GM12872 (cell line): Measurements from ENCODE around the gene MUC3A.

Source experiments
- TF ChIP-seq, protein P1 (sequence below): IDR thresholded peaks from 3 replicates; pipeline ENCODE4 v1.5.1; 2011; ENCODE audit warnings: low read depth, mild to moderate bottlenecking, low read length, moderate library complexity; ENCODE audit not compliant: insufficient read depth

MUC3A gene, protein sequence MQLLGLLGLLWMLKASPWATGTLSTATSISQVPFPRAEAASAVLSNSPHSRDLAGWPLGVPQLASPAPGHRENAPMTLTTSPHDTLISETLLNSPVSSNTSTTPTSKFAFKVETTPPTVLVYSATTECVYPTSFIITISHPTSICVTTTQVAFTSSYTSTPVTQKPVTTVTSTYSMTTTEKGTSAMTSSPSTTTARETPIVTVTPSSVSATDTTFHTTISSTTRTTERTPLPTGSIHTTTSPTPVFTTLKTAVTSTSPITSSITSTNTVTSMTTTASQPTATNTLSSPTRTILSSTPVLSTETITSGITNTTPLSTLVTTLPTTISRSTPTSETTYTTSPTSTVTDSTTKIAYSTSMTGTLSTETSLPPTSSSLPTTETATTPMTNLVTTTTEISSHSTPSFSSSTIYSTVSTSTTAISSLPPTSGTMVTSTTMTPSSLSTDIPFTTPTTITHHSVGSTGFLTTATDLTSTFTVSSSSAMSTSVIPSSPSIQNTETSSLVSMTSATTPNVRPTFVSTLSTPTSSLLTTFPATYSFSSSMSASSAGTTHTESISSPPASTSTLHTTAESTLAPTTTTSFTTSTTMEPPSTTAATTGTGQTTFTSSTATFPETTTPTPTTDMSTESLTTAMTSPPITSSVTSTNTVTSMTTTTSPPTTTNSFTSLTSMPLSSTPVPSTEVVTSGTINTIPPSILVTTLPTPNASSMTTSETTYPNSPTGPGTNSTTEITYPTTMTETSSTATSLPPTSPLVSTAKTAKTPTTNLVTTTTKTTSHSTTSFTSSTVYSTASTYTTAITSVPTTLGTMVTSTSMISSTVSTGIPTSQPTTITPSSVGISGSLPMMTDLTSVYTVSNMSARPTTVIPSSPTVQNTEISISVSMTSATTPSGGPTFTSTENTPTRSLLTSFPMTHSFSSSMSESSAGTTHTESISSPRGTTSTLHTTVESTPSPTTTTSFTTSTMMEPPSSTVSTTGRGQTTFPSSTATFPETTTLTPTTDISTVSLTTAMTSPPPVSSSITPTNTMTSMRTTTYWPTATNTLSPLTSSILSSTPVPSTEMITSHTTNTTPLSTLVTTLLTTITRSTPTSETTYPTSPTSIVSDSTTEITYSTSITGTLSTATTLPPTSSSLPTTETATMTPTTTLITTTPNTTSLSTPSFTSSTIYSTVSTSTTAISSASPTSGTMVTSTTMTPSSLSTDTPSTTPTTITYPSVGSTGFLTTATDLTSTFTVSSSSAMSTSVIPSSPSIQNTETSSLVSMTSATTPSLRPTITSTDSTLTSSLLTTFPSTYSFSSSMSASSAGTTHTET (N-terminal part only)

GRCh38 chr7:100949227-100949932, at the start of gene MUC3A:
Gene MUC3A, plus strand, starts transcription at chr7:100949534. Its CDS starts 91 bp downstream, at chr7:100949625.
- TF ChIP-seq, protein P1, sequence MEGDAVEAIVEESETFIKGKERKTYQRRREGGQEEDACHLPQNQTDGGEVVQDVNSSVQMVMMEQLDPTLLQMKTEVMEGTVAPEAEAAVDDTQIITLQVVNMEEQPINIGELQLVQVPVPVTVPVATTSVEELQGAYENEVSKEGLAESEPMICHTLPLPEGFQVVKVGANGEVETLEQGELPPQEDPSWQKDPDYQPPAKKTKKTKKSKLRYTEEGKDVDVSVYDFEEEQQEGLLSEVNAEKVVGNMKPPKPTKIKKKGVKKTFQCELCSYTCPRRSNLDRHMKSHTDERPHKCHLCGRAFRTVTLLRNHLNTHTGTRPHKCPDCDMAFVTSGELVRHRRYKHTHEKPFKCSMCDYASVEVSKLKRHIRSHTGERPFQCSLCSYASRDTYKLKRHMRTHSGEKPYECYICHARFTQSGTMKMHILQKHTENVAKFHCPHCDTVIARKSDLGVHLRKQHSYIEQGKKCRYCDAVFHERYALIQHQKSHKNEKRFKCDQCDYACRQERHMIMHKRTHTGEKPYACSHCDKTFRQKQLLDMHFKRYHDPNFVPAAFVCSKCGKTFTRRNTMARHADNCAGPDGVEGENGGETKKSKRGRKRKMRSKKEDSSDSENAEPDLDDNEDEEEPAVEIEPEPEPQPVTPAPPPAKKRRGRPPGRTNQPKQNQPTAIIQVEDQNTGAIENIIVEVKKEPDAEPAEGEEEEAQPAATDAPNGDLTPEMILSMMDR = no peak

GRCh38 chr7:100900978-100901377, 48.4 kb upstream of the MUC3A start:
- TF ChIP-seq, protein P1 = no peak

DNA sequence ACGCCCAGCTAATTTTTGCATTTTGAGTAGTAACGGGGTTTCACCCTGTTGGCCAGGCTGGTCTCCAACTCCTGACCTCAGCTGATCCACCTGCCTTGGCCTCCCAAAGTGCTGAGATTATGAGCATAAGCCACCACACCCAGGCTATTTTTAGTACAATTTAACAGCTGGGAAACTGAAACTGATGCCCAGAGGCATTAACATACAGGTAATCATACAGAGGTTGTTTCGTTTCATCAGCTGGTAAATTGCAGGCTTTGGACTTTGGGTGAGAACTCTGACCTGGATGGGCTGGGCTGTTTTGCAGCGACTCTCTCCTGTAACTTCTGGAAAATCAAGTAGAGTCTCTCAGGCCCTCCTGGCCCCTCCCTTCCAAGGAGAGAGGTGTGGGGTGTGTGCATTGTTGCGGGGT, 47.4 kb upstream of the MUC3A start:
- TF ChIP-seq, protein P1 = no peak

GRCh38 chr7:100902638-100903037, 46.7 kb upstream of the MUC3A start:
- TF ChIP-seq, protein P1 = no peak

DNA sequence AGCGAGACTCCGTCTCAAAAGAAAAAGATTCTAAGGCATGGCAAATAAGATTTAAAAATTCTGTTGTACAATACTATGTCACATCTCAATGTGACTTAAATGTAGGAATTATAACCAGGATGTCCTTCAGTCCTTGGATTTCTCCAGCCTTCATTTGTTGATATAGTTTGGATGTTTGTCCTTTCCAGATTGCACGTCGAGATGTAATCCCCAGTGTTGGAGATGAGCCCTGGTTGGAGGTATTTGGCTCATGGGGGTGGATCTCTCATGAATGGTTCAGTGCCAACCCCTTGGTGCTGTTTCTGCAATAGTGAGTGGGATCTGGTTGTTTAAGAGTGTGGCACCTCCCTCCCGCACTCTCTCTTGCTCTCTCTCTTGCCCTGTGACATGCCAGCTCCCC, 40.8 kb upstream of the MUC3A start:
- TF ChIP-seq, protein P1 = no peak

DNA sequence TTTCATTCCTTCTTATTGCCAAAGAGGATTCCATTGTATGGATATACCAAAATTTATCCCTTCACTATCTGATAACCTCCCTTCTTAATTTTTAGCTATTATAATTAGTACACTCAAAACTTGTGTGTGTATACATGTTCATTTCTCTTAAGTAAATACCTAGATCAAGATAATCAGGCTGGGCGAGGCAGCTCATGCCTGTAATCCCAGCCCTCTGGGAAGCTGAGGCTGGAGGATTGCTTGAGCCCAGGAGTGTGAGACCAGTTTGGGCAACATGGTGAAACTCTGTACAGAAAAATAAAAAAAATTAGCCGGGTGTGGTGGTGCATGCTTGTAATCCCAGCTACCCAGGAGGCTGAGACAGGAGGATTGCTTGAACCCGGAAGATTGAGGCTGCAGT, 37.9 kb upstream of the MUC3A start:
- TF ChIP-seq, protein P1 = no peak
